HepG2 (cell line): ENCODE measurements around the gene CCDC88B. TPM values are rescaled to one million over a fixed set of nuclear protein-coding genes. Genes with fewer than 3 reads are reported as not detected.

ENCODE experiments used
- ATAC-seq: fragments of 200-7000 bp; cut with Tn5 transposase; 3 replicates; pipeline ENCODE4 v1.9.1; 2020; ENCODE audit warnings: mild to moderate bottlenecking, moderate library complexity
- BruUV-seq: library from RNA; stranded (reverse); fragments of 400-500 nt; replicated peaks from 2 replicates; lab custom pipeline; 2021; lab: Mats Ljungman, UMichigan
- CTCF ChIA-PET: fragments of 300-600 bp; formaldehyde crosslinking; extraction: SDS; loops from one replicate; lab custom pipeline; 2021; ENCODE audit warnings: low total read pairs, inconsistent platforms, low intra/inter-chr PET ratio; lab: Yijun Ruan, JAX
- POLR2A ChIA-PET: fragments of 350-600 bp; sonication (Branson Sonifier 250); formaldehyde crosslinking; loops from one replicate; lab custom pipeline; 2020; ENCODE audit warnings: antibody characterized with exemption, inconsistent platforms; lab: Yijun Ruan, JAX
- DNase-seq: peaks from one replicate; pipeline ENCODE4 v3.0.0-alpha.2; 2015; ENCODE audit warnings: low spot score
- FAIRE-seq: peaks from 3 replicates; lab custom pipeline; 2011; peaks lifted over from hg19 to GRCh38; lab: Jason Lieb, UNC
- H2AFZ ChIP-seq: one replicate; pipeline ENCODE4 v1.6.1; 2011; ENCODE audit warnings: low read length, inconsistent platforms
- H3K27ac ChIP-seq: fragments of 300-600 bp; 3 replicates; pipeline ENCODE4 v1.8.0; 2011; ENCODE audit warnings: mixed run types, mild to moderate bottlenecking, mixed read lengths, low read length, inconsistent platforms; ENCODE audit not compliant: insufficient read depth; ENCODE audit errors: extremely low read length
- H3K27me3 ChIP-seq, 2 experiments: fragments of 200-600 bp in 1 of 2; 2 replicates in 1 of 2; 3 replicates in 1 of 2; pipeline versions ENCODE4 v1.6.0 to v1.8.0; 2011; ENCODE audit warnings: low read length in 2 of 2, mild to moderate bottlenecking in 2 of 2, moderate library complexity in 2 of 2, inconsistent platforms in 1 of 2; ENCODE audit not compliant: insufficient read depth in 2 of 2, control insufficient read depth in 1 of 2
- H3K36me3 ChIP-seq, 2 experiments: fragments of 200-600 bp in 1 of 2; replicated peaks in 1 of 2; 2 replicates in 1 of 2; 3 replicates in 1 of 2; pipeline versions ENCODE4 v1.5.1 to v1.8.0; 2011; ENCODE audit warnings: low read length in 2 of 2, inconsistent platforms in 1 of 2; ENCODE audit not compliant: insufficient read depth in 2 of 2, control insufficient read depth in 1 of 2
- H3K4me1 ChIP-seq: 2 replicates; pipeline ENCODE4 v1.5.1; 2012; ENCODE audit warnings: low read length, inconsistent platforms; ENCODE audit not compliant: insufficient read depth
- H3K4me2 ChIP-seq: 2 replicates; pipeline ENCODE4 v1.6.0; 2011; ENCODE audit warnings: low read depth, low read length, inconsistent platforms
- H3K4me3 ChIP-seq, 3 experiments: fragments of 200-600 bp in 1 of 3; sonication (generic), shearing (Covaris generic) in 1 of 3; replicated peaks in 1 of 3; 2 replicates each; pipeline ENCODE4 v1.5.1; 2011 to 2016; ENCODE audit warnings: low read length in 3 of 3, inconsistent platforms in 2 of 3, low read depth in 2 of 3, mild to moderate bottlenecking in 2 of 3, control low read depth in 1 of 3, mixed read lengths in 1 of 3; ENCODE audit not compliant: insufficient read depth in 1 of 3
- H3K79me2 ChIP-seq: one replicate; pipeline ENCODE4 v1.6.1; 2011; ENCODE audit warnings: low read length, inconsistent platforms; ENCODE audit not compliant: insufficient read depth
- H3K9ac ChIP-seq: 2 replicates; pipeline ENCODE4 v1.6.0; 2011; ENCODE audit warnings: mild to moderate bottlenecking, low read depth, low read length, inconsistent platforms; ENCODE audit not compliant: insufficient read depth
- H3K9me3 ChIP-seq: 2 replicates; pipeline ENCODE4 v1.5.1; 2012; ENCODE audit warnings: mild to moderate bottlenecking, low read length
- H4K20me1 ChIP-seq: 2 replicates; pipeline ENCODE4 v1.6.0; 2011; ENCODE audit warnings: inconsistent platforms, mild to moderate bottlenecking, low read length, moderate library complexity; ENCODE audit not compliant: insufficient read depth
- ATF6 ChIP-seq: sonication (generic); formaldehyde crosslinking; conservative IDR thresholded peaks from 2 replicates; pipeline ENCODE4 v1.4.0; 2020; ENCODE audit warnings: missing genetic modification reagents
- BHLHE40 ChIP-seq: IDR thresholded peaks from 2 replicates; pipeline ENCODE4 v1.6.1; 2011; ENCODE audit warnings: low read length, improper control_type of control experiment
- ESRRA ChIP-seq: sonication (generic); formaldehyde crosslinking; IDR thresholded peaks from 2 replicates; pipeline ENCODE4 v1.5.1; 2020; ENCODE audit warnings: mild to moderate bottlenecking, low read depth, missing genetic modification reagents
- REPIN1 ChIP-seq: sonication (generic); formaldehyde crosslinking; IDR thresholded peaks from 2 replicates; pipeline ENCODE4 v1.8.0; 2022; ENCODE audit warnings: missing genetic modification reagents, low read depth, mild to moderate bottlenecking, borderline replicate concordance
- ZFP36 ChIP-seq: fragments of 150-350 bp; IDR thresholded peaks from 2 replicates; pipeline ENCODE4 v1.6.1; 2018; ENCODE audit warnings: borderline replicate concordance, low read length, low read depth; ENCODE audit not compliant: partially characterized antibody
- ZGPAT ChIP-seq: IDR thresholded peaks from 2 replicates; pipeline ENCODE4 v1.6.1; 2016; ENCODE audit warnings: mild to moderate bottlenecking
- ZMAT5 ChIP-seq: sonication (generic); formaldehyde crosslinking; IDR thresholded peaks from 2 replicates; pipeline ENCODE4 v1.5.0; 2020; ENCODE audit warnings: mild to moderate bottlenecking, low read depth, missing genetic modification reagents, borderline replicate concordance
- WGBS: methylation state at CpG from one replicate; pipeline ENCODE4 v1.1.6; 2017; ENCODE audit warnings: low lambda C conversion rate; 5-methylcytosine and 5-hydroxymethylcytosine counted together
- in situ Hi-C: cut with HindIII; loops from 2 replicates; pipeline ENCODE4 v1.10.0; 2017; ENCODE audit warnings: low pct_unique_long_range_greater_than_20kb; ENCODE audit not compliant: extremely low pct_ligation_motif_present
- intact Hi-C: fragments of 100-400 bp; cut with micrococcal nuclease; formaldehyde crosslinking; loops from one replicate; pipeline ENCODE4 v1.10.0; 2022; ENCODE audit not compliant: unreplicated experiment
- polyA plus RNA-seq, 8 experiments: library from polyadenylated mRNA; depleted of rRNA in 3 of 8; stranded (reverse) in 7 of 8; unstranded in 1 of 8; fragments of >200 nt; fragmentation: Illumina TruSeq in 4 of 8; extraction: Trizol in 4 of 8; gene quantifications; 2 replicates each; pipeline versions ENCODE4 v1.2.1 to v1.2.3, GENCODE V29; 2011 to 2016; ENCODE audit warnings: low read depth in 4 of 8, missing spikeins in 1 of 8, mixed read lengths in 1 of 8; ENCODE audit not compliant: insufficient read depth in 1 of 8
- total RNA-seq, 5 experiments: library from RNA; depleted of rRNA; stranded (reverse); fragments of >200 nt; fragmentation: Illumina TruSeq; extraction: Trizol; gene quantifications; 2 replicates each; pipeline ENCODE4 v1.2.3, GENCODE V29; 2016; ENCODE audit warnings: low read depth in 1 of 5
- TF ChIP-seq, protein P1 (sequence below): IDR thresholded peaks from 2 replicates; pipeline ENCODE4 v1.4.0; 2020; ENCODE audit warnings: mild to moderate bottlenecking, missing genetic modification reagents

The CCDC88B gene
- total and polyA plus RNA-seq, 2 of the 13 experiments (the other 11 are each of a cell fraction or from before 2014, with no cell fraction given) = 3.6 to 4.8 TPM

- H3K79me2 ChIP-seq = no peaks in the 10 kb centered on the region
- no peak for DNase-seq
- peaks cover 2 to 31% of the 10 kb centered on the region in 2 experiments; a peak in 4 of 5 replicates for H3K27me3 ChIP-seq
- H3K27ac ChIP-seq = no peak overlapping the region
- ChIA-PET CTCF (no interaction called here), POLR2A (interaction anchor here (0.7 kb wide), 1 partner anchor 435 kb away, joined by 4 read pairs; the partner anchor contains the start of gene MEN1)
- no peaks in the 10 kb centered on the region for H4K20me1 ChIP-seq
- H3K4me1 ChIP-seq = peaks cover 6% of the 10 kb centered on the region; the same call in 1 of the 2 replicates
- no peak overlapping the region for H2AFZ ChIP-seq
- in situ Hi-C loops (no loop called here), intact Hi-C loops (no loop called here)
- ATAC-seq = no peak
- no peak overlapping the region for H3K9ac ChIP-seq
- no peaks in the 10 kb centered on the region for H3K36me3 ChIP-seq
- TF ChIP-seq ZMAT5 (CRISPR knock-in tag) (no peak), REPIN1 (no peak), ZGPAT (CRISPR knock-in tag) (no peak), ZFP36 (no peak), BHLHE40 (no peak), ATF6 (CRISPR knock-in tag) (no peak), ESRRA (CRISPR knock-in tag) (no peak)
- TF ChIP-seq, protein P1, sequence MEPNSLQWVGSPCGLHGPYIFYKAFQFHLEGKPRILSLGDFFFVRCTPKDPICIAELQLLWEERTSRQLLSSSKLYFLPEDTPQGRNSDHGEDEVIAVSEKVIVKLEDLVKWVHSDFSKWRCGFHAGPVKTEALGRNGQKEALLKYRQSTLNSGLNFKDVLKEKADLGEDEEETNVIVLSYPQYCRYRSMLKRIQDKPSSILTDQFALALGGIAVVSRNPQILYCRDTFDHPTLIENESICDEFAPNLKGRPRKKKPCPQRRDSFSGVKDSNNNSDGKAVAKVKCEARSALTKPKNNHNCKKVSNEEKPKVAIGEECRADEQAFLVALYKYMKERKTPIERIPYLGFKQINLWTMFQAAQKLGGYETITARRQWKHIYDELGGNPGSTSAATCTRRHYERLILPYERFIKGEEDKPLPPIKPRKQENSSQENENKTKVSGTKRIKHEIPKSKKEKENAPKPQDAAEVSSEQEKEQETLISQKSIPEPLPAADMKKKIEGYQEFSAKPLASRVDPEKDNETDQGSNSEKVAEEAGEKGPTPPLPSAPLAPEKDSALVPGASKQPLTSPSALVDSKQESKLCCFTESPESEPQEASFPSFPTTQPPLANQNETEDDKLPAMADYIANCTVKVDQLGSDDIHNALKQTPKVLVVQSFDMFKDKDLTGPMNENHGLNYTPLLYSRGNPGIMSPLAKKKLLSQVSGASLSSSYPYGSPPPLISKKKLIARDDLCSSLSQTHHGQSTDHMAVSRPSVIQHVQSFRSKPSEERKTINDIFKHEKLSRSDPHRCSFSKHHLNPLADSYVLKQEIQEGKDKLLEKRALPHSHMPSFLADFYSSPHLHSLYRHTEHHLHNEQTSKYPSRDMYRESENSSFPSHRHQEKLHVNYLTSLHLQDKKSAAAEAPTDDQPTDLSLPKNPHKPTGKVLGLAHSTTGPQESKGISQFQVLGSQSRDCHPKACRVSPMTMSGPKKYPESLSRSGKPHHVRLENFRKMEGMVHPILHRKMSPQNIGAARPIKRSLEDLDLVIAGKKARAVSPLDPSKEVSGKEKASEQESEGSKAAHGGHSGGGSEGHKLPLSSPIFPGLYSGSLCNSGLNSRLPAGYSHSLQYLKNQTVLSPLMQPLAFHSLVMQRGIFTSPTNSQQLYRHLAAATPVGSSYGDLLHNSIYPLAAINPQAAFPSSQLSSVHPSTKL (CRISPR knock-in tag) = no peak
- no peak overlapping the region for H3K4me2 ChIP-seq
- FAIRE-seq = no peak
- WGBS = 84% methylated on average over 4 of the region's 7 CpGs
- BruUV-seq = no TSS peak
- H3K9me3 ChIP-seq = no peaks in the 10 kb centered on the region
- no peak overlapping the region for H3K4me3 ChIP-seq
Measured at GRCh38 chr11:64376071-64376470, 36.1 kb downstream of the CCDC88B start.
